CD4-positive, alpha-beta T cell treated with Interleukin-6 for 4 hours (primary cell): ENCODE data around the gene DPP4.
A peak's percentile ranks its signal among the peaks of the same experiment; 100 is the strongest.

Source experiments
- DNase-seq: peaks from one replicate; pipeline ENCODE4 v3.0.0-alpha.2; 2020; ENCODE audit warnings: mixed read lengths

Gene DPP4

GRCh38 chr2:162073888-162074631, at the start of gene DPP4:
TSS of gene DPP4 (minus strand) at chr2:162074215. CDS start at chr2:162073981, 234 bp downstream.
- peak; percentile 67 for DNase-seq

- no peak for DNase-seq
These were observed 44.4 kb upstream of the DPP4 start for GRCh38 chr2:162118166-162119031.

GRCh38 chr2:162116352-162116751, 42.3 kb upstream of the DPP4 start:
- no peak for DNase-seq

- DNase-seq = no peak
These were observed 41.1 kb upstream of the DPP4 start for GRCh38 chr2:162115076-162115475.

- no peak for DNase-seq
These were observed 40.3 kb upstream of the DPP4 start for GRCh38 chr2:162114271-162114670.

- no peak for DNase-seq
These were observed 39.8 kb upstream of the DPP4 start for GRCh38 chr2:162113776-162114168.

GRCh38 chr2:162113088-162113775, 39.2 kb upstream of the DPP4 start:
- no peak for DNase-seq

- no peak for DNase-seq
These were observed 38.2 kb upstream of the DPP4 start for GRCh38 chr2:162111958-162112850.

GRCh38 chr2:162107361-162107901, 33.4 kb upstream of the DPP4 start:
- DNase-seq = no peak

- no peak for DNase-seq
These were observed 32.7 kb upstream of the DPP4 start for GRCh38 chr2:162106746-162107145.

GRCh38 chr2:162106146-162106551, 32.1 kb upstream of the DPP4 start:
- no peak for DNase-seq

- no peak for DNase-seq
These were observed 29.5 kb upstream of the DPP4 start for GRCh38 chr2:162103443-162104009.

- no peak for DNase-seq
These were observed 26.6 kb upstream of the DPP4 start for GRCh38 chr2:162100579-162100978.

- DNase-seq = no peak
These were observed 25.8 kb upstream of the DPP4 start for GRCh38 chr2:162099836-162100235.

GRCh38 chr2:162092658-162093556, 18.9 kb upstream of the DPP4 start:
- no peak for DNase-seq

- no peak for DNase-seq
These were observed 18.0 kb upstream of the DPP4 start for GRCh38 chr2:162092008-162092390.

GRCh38 chr2:162091325-162092007, 17.5 kb upstream of the DPP4 start:
- DNase-seq = peak; percentile 53

GRCh38 chr2:162090109-162090508, 16.1 kb upstream of the DPP4 start:
- DNase-seq = no peak

GRCh38 chr2:162086904-162087303, 12.9 kb upstream of the DPP4 start:
- no peak for DNase-seq
